Esophagus muscularis mucosa (tissue), 4 donors: ENCODE results near the gene SELP.
"Not testable (repeated sequence)": the region's sequence is repeated elsewhere in the genome, so short reads cannot be mapped to it uniquely, and the experiment has no call there.

Source experiments
- EP300 ChIP-seq: sonication (generic); formaldehyde crosslinking; IDR thresholded peaks from one replicate; pipeline ENCODE4 v1.6.1; 2017; ENCODE audit warnings: antibody characterized with exemption
- POLR2A ChIP-seq: fragments of 450-650 bp; IDR thresholded peaks from one replicate; pipeline ENCODE4 v1.6.1; 2017; ENCODE audit warnings: antibody characterized with exemption, moderate library complexity, mild to moderate bottlenecking, low read depth
- POLR2AphosphoS5 ChIP-seq, 2 donors: sonication (generic); formaldehyde crosslinking; IDR thresholded peaks; one replicate each; pipeline ENCODE4 v1.6.1; 2017; ENCODE audit warnings: antibody characterized with exemption in 2 of 2
- TF ChIP-seq, protein P1 (sequence below), 3 experiments: fragments of 200-600 bp in 2 of 3; fragments of 450-650 bp in 1 of 3; sonication (generic) in 2 of 3; IDR thresholded peaks; one replicate each; pipeline ENCODE4 v1.5.1; 2017 to 2019; ENCODE audit warnings: antibody characterized with exemption in 3 of 3, mild to moderate bottlenecking in 2 of 3, moderate library complexity in 1 of 3

DNA sequence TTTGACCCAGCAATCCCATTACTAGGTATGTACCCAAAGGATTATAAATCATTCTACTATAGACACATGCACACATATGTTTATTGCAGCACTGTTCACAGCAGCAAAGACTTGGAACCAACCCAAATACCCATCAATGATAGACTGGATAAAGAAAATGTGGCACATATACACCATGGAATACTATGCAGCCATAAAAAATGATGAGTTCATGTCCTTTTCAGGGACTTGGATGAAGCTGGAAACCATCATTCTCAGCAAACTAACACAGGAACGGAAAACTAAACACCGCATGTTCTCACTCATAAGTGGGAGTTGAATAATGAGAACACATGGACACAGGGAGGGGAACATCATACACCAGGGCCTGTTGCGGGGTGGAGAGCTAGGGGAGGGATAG lies 40.3 kb upstream of the SELP start:
- TF ChIP-seq, protein P1, sequence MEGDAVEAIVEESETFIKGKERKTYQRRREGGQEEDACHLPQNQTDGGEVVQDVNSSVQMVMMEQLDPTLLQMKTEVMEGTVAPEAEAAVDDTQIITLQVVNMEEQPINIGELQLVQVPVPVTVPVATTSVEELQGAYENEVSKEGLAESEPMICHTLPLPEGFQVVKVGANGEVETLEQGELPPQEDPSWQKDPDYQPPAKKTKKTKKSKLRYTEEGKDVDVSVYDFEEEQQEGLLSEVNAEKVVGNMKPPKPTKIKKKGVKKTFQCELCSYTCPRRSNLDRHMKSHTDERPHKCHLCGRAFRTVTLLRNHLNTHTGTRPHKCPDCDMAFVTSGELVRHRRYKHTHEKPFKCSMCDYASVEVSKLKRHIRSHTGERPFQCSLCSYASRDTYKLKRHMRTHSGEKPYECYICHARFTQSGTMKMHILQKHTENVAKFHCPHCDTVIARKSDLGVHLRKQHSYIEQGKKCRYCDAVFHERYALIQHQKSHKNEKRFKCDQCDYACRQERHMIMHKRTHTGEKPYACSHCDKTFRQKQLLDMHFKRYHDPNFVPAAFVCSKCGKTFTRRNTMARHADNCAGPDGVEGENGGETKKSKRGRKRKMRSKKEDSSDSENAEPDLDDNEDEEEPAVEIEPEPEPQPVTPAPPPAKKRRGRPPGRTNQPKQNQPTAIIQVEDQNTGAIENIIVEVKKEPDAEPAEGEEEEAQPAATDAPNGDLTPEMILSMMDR (IDR thresholded peaks at IDR 0.05) = not testable (repeated sequence)
- TF ChIP-seq POLR2A; EP300; POLR2AphosphoS5 (IDR thresholded peaks at IDR 0.05): not testable (repeated sequence)
